GM13977 (cell line): ENCODE measurements around the gene HSCB.
"Not testable (repeated sequence)": the region's sequence is repeated elsewhere in the genome, so short reads cannot be mapped to it uniquely, and the experiment has no call there.

Source experiments
- DNase-seq: peaks from one replicate; pipeline ENCODE4 v3.0.0; 2012; ENCODE audit warnings: low spot score
- in situ Hi-C: fragments of 300-500 bp; cut with MboI; formaldehyde crosslinking; loops from one replicate; pipeline ENCODE4 v1.12.0; 2022; ENCODE audit warnings: low sequenced_read_pairs, low pct_unique_long_range_greater_than_20kb, mixed read lengths, inconsistent platforms; ENCODE audit not compliant: unreplicated experiment
- TF ChIP-seq, protein P1 (sequence below): IDR thresholded peaks from 2 replicates; pipeline ENCODE4 v1.5.1; 2012; ENCODE audit warnings: mild to moderate bottlenecking, control low read depth; ENCODE audit not compliant: insufficient read depth; ENCODE audit errors: extremely low read depth, missing control alignments

The HSCB gene, protein sequence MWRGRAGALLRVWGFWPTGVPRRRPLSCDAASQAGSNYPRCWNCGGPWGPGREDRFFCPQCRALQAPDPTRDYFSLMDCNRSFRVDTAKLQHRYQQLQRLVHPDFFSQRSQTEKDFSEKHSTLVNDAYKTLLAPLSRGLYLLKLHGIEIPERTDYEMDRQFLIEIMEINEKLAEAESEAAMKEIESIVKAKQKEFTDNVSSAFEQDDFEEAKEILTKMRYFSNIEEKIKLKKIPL

DNA sequence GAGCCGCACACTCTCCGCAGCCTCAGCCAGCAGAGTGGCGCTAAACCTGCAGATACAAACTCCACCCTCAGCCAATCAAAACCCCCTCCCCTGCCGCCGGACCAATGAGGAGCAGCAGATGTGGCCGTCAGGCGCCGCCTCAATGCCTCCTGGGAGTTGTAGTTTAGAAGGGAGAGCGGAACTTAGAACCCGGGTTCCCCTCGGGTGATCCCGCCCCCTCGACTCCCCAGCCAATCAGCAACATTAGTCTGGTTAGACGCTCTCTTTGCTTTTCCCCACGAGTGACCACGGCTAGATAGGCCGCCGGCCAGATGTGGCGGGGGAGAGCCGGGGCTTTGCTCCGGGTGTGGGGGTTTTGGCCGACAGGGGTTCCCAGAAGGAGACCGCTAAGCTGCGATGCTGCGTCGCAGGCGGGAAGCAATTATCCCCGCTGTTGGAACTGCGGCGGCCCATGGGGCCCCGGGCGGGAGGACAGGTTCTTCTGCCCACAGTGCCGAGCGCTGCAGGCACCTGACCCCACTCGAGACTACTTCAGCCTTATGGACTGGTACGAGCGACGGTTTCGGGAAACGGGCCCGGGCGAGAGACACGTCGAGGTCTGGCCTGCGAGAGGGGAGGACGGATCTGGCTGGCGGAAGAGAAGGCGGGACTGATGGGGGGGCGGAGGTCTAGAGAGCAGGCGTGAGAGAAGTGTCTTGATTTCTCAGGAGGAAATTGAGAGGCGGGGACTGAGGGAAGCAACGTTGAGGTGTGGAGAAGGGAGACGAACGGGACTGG is at the start of gene HSCB, which contains the start of gene CHEK2:
Gene HSCB (plus strand): TSS at position 255 of the 777 bp plus-strand sequence. CDS start 57 bp downstream, at position 312.
Gene CHEK2 (minus strand): TSS at position 36 of the 777 bp plus-strand sequence. CDS start 7,099 bp downstream, outside the sequence.
- peak; percentile 91 for DNase-seq
- in situ Hi-C loops = no loop called here
- TF ChIP-seq, protein P1, sequence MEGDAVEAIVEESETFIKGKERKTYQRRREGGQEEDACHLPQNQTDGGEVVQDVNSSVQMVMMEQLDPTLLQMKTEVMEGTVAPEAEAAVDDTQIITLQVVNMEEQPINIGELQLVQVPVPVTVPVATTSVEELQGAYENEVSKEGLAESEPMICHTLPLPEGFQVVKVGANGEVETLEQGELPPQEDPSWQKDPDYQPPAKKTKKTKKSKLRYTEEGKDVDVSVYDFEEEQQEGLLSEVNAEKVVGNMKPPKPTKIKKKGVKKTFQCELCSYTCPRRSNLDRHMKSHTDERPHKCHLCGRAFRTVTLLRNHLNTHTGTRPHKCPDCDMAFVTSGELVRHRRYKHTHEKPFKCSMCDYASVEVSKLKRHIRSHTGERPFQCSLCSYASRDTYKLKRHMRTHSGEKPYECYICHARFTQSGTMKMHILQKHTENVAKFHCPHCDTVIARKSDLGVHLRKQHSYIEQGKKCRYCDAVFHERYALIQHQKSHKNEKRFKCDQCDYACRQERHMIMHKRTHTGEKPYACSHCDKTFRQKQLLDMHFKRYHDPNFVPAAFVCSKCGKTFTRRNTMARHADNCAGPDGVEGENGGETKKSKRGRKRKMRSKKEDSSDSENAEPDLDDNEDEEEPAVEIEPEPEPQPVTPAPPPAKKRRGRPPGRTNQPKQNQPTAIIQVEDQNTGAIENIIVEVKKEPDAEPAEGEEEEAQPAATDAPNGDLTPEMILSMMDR = no peak

DNA sequence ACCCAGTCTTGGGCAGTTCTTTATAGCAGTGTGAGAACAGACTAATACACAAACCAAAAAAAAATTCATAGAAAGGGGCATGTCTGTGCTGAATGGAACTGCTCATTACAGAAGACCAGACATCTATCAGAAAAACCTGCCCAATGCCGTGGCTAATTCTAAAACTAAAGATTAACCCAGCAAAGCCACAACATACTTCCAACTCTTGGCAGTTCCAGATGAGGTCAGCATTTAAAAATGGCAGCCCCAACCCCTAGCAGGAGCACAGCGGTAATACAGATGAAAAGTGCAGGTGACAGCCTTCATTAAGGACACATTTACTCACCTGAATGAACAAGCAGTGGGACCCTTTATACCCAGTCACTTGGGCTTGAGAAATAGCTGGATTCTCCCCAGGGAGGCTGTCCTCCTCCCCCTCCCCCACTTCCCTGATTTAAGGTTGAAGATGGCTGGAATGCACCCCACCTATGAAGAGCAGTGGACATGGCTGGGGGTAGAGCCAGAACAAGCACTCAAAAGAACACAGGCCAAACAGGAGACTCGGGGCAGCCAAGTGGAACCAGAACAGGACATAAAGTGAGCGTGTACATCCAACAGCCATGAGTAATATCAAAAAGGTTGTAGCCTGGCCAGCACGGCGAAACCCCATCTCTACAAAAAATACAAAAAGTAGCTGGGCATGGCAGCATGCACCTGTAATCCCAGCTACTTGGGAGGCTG is 48.6 kb upstream of the HSCB start:
- in situ Hi-C loops, DNase-seq: not testable (repeated sequence)

DNA sequence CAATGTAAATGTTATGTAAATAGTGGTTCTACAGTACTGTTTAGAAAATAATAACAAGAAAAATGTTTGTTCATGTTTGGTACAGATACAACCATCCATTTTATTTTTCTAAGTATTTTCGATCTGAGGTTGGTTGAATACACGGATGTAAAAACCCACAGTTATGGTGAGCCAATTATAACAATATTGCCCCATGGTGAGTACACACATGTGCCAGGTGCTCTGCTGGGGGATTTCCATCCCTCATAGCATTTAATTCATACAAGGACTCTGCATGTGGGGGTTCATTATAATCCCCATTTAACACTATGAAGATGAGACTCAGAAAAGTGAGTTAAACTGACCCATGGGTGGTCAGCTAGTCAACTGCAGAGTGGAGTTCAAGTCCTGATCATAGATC is 38.9 kb upstream of the HSCB start:
- no peak for DNase-seq
- in situ Hi-C loops = no loop called here
- TF ChIP-seq, protein P1 = no peak

DNA sequence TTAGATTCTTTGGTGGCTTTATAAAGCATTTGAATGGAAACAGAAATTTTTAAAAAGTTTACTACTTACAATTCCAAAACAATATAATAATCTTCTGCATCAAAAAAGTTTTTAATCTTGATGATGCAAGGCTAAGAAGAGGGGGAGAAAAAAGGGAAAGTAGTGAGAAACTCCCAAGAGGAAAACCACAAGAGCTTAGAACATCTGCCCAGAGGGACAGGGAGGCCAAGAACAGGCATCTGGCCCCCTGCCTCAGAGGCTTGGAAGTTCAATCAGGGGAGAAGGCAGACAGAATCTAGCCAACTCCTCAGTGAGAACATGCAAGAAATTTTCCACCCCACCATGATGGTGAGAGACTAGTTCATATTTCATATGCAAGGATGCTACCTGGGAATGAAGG is 38.4 kb upstream of the HSCB start:
- TF ChIP-seq, protein P1 = no peak
- in situ Hi-C loops = no loop called here
- DNase-seq = no peak

DNA sequence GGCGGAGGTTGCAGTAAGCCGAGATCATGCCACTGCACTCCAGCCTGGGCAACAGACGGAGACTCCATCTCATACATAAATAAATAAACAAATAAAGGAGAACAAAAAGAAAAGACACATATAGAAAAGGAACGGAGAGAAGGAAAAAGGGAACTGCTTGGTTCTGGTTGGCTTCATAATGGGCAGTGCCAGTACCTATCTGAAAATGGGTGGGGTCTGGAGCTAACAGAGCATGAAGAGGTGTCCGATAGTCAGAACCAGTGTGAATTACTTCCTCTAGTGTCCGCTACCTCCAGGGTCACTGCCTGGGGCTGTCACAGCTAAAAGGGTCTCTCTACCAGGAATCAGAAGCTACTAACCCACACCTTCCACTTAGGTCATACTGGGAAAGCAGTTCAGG is 35.0 kb upstream of the HSCB start:
- in situ Hi-C loops = no loop called here
- TF ChIP-seq, protein P1 = no peak
- DNase-seq = no peak

DNA sequence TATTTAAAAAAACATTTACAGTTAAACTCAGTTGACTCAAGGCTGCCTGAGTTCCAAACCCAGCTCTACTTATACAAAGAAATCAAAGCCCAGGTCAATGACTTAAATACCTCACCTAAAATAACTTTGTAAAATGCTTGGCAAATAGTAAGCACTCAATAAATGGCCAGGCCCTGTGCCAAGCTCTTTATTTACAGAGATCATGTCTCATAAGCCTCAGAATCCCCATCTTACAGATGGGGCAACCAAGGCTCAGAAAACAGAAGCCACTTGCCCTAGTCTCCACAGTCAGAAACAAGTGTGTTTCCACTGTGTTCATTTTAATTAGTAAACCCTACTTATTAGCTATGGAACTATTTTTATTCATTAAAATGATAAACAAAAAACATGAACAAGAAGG is 31.7 kb upstream of the HSCB start:
- TF ChIP-seq, protein P1 = no peak
- in situ Hi-C loops = no loop called here
- no peak for DNase-seq
